WTC11 (cell line): ENCODE data around the gene SVOPL. TPM values are rescaled to one million over a fixed set of nuclear protein-coding genes. Genes with fewer than 3 reads are reported as not detected.

Experiments
- ATAC-seq: fragments of 200-7000 bp; cut with Tn5 transposase; 2 replicates; pipeline ENCODE4 v1.10.0; 2021; ENCODE audit warnings: mild to moderate bottlenecking, moderate library complexity
- CTCF ChIA-PET: fragments of 300-600 bp; sonication (Branson Sonifier 250); formaldehyde crosslinking; loops from one replicate; lab custom pipeline; 2021; ENCODE audit warnings: antibody characterized with exemption; lab: Charles Lee
- POLR2A ChIA-PET: fragments of 350-600 bp; sonication (Branson Sonifier 250); formaldehyde crosslinking; loops from one replicate; lab custom pipeline; 2021; ENCODE audit warnings: antibody characterized with exemption; lab: Charles Lee
- DNase-seq: peaks from one replicate; pipeline ENCODE4 v3.0.0; 2021; ENCODE audit warnings: low spot score
- H3K27ac Mint-ChIP-seq: 2 replicates; pipeline ENCODE4 v1.8.0; 2021; ENCODE audit warnings: mixed read lengths
- H3K27me3 Mint-ChIP-seq: 2 replicates; pipeline ENCODE4 v1.8.0; 2021; ENCODE audit warnings: low read depth, mild to moderate bottlenecking, moderate library complexity, mixed read lengths
- H3K36me3 Mint-ChIP-seq: 2 replicates; pipeline ENCODE4 v1.8.0; 2021; ENCODE audit warnings: mixed read lengths
- H3K4me1 Mint-ChIP-seq: 2 replicates; pipeline ENCODE4 v1.8.0; 2022; ENCODE audit warnings: mixed read lengths
- H3K4me3 Mint-ChIP-seq: 2 replicates; pipeline ENCODE4 v1.8.0; 2021; ENCODE audit warnings: mild to moderate bottlenecking, moderate library complexity, mixed read lengths
- H3K9me3 Mint-ChIP-seq: 2 replicates; pipeline ENCODE4 v1.8.0; 2021; ENCODE audit warnings: mixed read lengths
- ARID4B ChIP-seq: sonication (generic); formaldehyde crosslinking; IDR thresholded peaks from 2 replicates; pipeline ENCODE4 v1.8.0; 2023; ENCODE audit warnings: missing genetic modification reagents, mild to moderate bottlenecking, borderline replicate concordance
- ATF1 ChIP-seq: sonication (generic); formaldehyde crosslinking; IDR thresholded peaks from 2 replicates; pipeline ENCODE4 v1.8.1; 2023; ENCODE audit warnings: mild to moderate bottlenecking, moderate library complexity, missing genetic modification reagents
- CBFB ChIP-seq: sonication (generic); formaldehyde crosslinking; IDR thresholded peaks from 2 replicates; pipeline ENCODE4 v1.8.1; 2022; ENCODE audit warnings: mild to moderate bottlenecking, low read depth, missing genetic modification reagents
- E2F1 ChIP-seq: sonication (generic); formaldehyde crosslinking; IDR thresholded peaks from 2 replicates; pipeline ENCODE4 v1.8.0; 2022; ENCODE audit warnings: mild to moderate bottlenecking, missing genetic modification reagents
- E2F5 ChIP-seq: sonication (generic); formaldehyde crosslinking; IDR thresholded peaks from 2 replicates; pipeline ENCODE4 v1.8.1; 2022; ENCODE audit warnings: mild to moderate bottlenecking, moderate library complexity, missing genetic modification reagents
- ELF4 ChIP-seq: sonication (generic); formaldehyde crosslinking; IDR thresholded peaks from 2 replicates; pipeline ENCODE4 v1.8.1; 2022; ENCODE audit warnings: low read depth, mild to moderate bottlenecking, moderate library complexity, missing genetic modification reagents
- ERG ChIP-seq: fragments of 250-450 bp; sonication (Bioruptor Pico); IDR thresholded peaks from 2 replicates; pipeline ENCODE4 v1.8.0; 2021; ENCODE audit warnings: mild to moderate bottlenecking
- JAZF1 ChIP-seq: fragments of 250-450 bp; sonication (Bioruptor Pico); IDR thresholded peaks from 2 replicates; pipeline ENCODE4 v1.9.0; 2021; ENCODE audit warnings: moderate library complexity, mild to moderate bottlenecking, inconsistent platforms
- KAT7 ChIP-seq: sonication (generic); formaldehyde crosslinking; IDR thresholded peaks from 2 replicates; pipeline ENCODE4 v1.8.1; 2023; ENCODE audit warnings: missing genetic modification reagents, mild to moderate bottlenecking, borderline replicate concordance
- MXD4 ChIP-seq: fragments of 250-450 bp; sonication (Bioruptor Pico); IDR thresholded peaks from 2 replicates; pipeline ENCODE4 v1.8.0; 2021; ENCODE audit warnings: mild to moderate bottlenecking, moderate library complexity, borderline replicate concordance
- MYBL2 ChIP-seq: sonication (generic); formaldehyde crosslinking; IDR thresholded peaks from 2 replicates; pipeline ENCODE4 v1.8.1; 2023; ENCODE audit warnings: mild to moderate bottlenecking, moderate library complexity, missing genetic modification reagents
- NR2C2 ChIP-seq: sonication (generic); formaldehyde crosslinking; IDR thresholded peaks from 2 replicates; pipeline ENCODE4 v1.8.0; 2022; ENCODE audit warnings: mild to moderate bottlenecking, missing genetic modification reagents
- NR3C1 ChIP-seq: sonication (generic); formaldehyde crosslinking; conservative IDR thresholded peaks from 2 replicates; pipeline ENCODE4 v1.8.1; 2023; ENCODE audit warnings: low read depth, mild to moderate bottlenecking, missing genetic modification reagents
- RORB ChIP-seq: fragments of 250-450 bp; sonication (Bioruptor Pico); IDR thresholded peaks from 2 replicates; pipeline ENCODE4 v1.9.0; 2021; ENCODE audit warnings: mild to moderate bottlenecking
- TEAD4 ChIP-seq: sonication (generic); formaldehyde crosslinking; IDR thresholded peaks from 2 replicates; pipeline ENCODE4 v1.8.0; 2022; ENCODE audit warnings: mild to moderate bottlenecking, missing genetic modification reagents
- ZBTB21 ChIP-seq: sonication (generic); formaldehyde crosslinking; IDR thresholded peaks from 2 replicates; pipeline ENCODE4 v1.8.1; 2023; ENCODE audit warnings: mild to moderate bottlenecking, missing genetic modification reagents, borderline replicate concordance
- ZNF396 ChIP-seq: fragments of 250-450 bp; sonication (Bioruptor Pico); IDR thresholded peaks from 2 replicates; pipeline ENCODE4 v1.8.0; 2021; ENCODE audit warnings: mild to moderate bottlenecking, moderate library complexity, borderline replicate concordance
- ZNF671 ChIP-seq: fragments of 250-450 bp; sonication (Bioruptor Pico); IDR thresholded peaks from 2 replicates; pipeline ENCODE4 v1.8.0; 2021; ENCODE audit warnings: mild to moderate bottlenecking
- total RNA-seq: library from RNA; stranded (reverse); gene quantifications from 3 replicates; pipeline ENCODE4 v1.2.3, GENCODE V29; 2021

The SVOPL gene
- total RNA-seq, 1 experiment from 2014 or later = 1.9 TPM

- TF ChIP-seq ERG (CRISPR knock-in tag) (no peak), JAZF1 (no peak), KAT7 (CRISPR knock-in tag) (no peak), ATF1 (CRISPR knock-in tag) (no peak)
Observed at GRCh38 chr7:138573741-138574140, 127.4 kb downstream of the SVOPL start (continued).

DNA sequence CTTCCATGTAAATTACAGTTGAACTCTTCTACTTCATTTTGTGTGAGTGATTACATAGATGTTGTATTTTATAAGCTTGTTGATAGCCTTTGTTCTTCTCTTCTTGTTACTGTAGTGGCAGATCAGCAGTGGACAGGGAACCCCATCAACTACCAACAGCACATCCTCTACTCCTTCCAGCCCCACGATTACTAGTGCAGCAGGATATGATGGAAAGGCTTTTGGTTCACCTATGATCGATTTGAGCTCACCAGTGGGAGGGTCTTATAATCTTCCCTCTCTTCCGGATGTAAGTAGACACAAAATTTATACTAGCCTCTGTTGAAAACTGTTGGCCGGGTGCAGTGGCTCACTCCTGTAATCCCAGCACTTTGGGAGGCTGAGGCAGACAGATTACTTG, 130.4 kb downstream of the SVOPL start:
- peaks cover 3% of the 10 kb centered on the region; the same call in 1 of the 2 replicates for H3K4me1 Mint-ChIP-seq
- peaks cover 5% of the 10 kb centered on the region for H3K9me3 Mint-ChIP-seq
- ChIA-PET POLR2A (no interaction called here), CTCF (no interaction called here)
- ATAC-seq (no peak), DNase-seq (no peak)
- TF ChIP-seq E2F1 (CRISPR knock-in tag) = no peak
- no peak for TF ChIP-seq MYBL2 (CRISPR knock-in tag)
- TF ChIP-seq ARID4B (CRISPR knock-in tag) = no peak
- no peak for TF ChIP-seq NR3C1 (CRISPR knock-in tag)
- TF ChIP-seq E2F5 (CRISPR knock-in tag) = no peak
- no peak for TF ChIP-seq ELF4 (CRISPR knock-in tag)
- no peak for TF ChIP-seq ZBTB21 (CRISPR knock-in tag)
- TF ChIP-seq KAT7 (CRISPR knock-in tag) = no peak
- no peak for TF ChIP-seq CBFB (CRISPR knock-in tag)
- H3K27me3 Mint-ChIP-seq = no peaks in the 10 kb centered on the region
- peaks cover 82% of the 10 kb centered on the region for H3K36me3 Mint-ChIP-seq
- H3K27ac Mint-ChIP-seq = peak overlapping the region; percentile 62; the same call in 1 of the 2 replicates
- H3K4me3 Mint-ChIP-seq = no peak overlapping the region

GRCh38 chr7:138569418-138569817, 131.7 kb downstream of the SVOPL start:
- H3K27ac Mint-ChIP-seq = no peak overlapping the region
- no peaks in the 10 kb centered on the region for H3K4me1 Mint-ChIP-seq

More at GRCh38 chr7:138569418-138569817, 131.7 kb downstream of the SVOPL start:
- Mint-ChIP-seq H3K27me3 (no peaks in the 10 kb centered on the region), H3K9me3 (peaks cover 18% of the 10 kb centered on the region), H3K36me3 (peaks cover 90% of the 10 kb centered on the region), H3K4me3 (no peak overlapping the region)
- no peak for TF ChIP-seq TEAD4 (CRISPR knock-in tag)
- no peak for TF ChIP-seq NR2C2 (CRISPR knock-in tag)
- no peak for TF ChIP-seq ZNF671 (CRISPR knock-in tag)
- no peak for TF ChIP-seq ELF4 (CRISPR knock-in tag)
- TF ChIP-seq MXD4 (CRISPR knock-in tag) = no peak
- TF ChIP-seq ZNF396 = no peak
- no peak for TF ChIP-seq RORB (CRISPR knock-in tag)
- POLR2A ChIA-PET = no interaction called here
- ATAC-seq (no peak), DNase-seq (no peak)
- CTCF ChIA-PET = no interaction called here
